Nucleus accumbens (tissue), 56 donors: ENCODE measurements around the gene ALOX5.
"Not testable (repeated sequence)": the region's sequence is repeated elsewhere in the genome, so short reads cannot be mapped to it uniquely, and the experiment has no call there.

Source experiments
- DNase-seq, 56 donors: peaks; one replicate each; lab custom pipeline; 2025; lab: John Stamatoyannopoulos, UW

Gene ALOX5

GRCh38 chr10:45457487-45457886 is 83.5 kb downstream of the ALOX5 start:
- DNase-seq = no peak

- no peak for DNase-seq
Observed at GRCh38 chr10:45460235-45460878, 86.3 kb downstream of the ALOX5 start.

GRCh38 chr10:45461034-45461433 is 87.0 kb downstream of the ALOX5 start:
- DNase-seq = no peak

- no peak for DNase-seq
Observed at GRCh38 chr10:45463244-45464116, 89.5 kb downstream of the ALOX5 start.

- DNase-seq = peak in 48 of 56 donors; percentile 14 to 87 (median 56)
Observed at GRCh38 chr10:45464958-45465567, 91.0 kb downstream of the ALOX5 start.

GRCh38 chr10:45466784-45467183 is 92.8 kb downstream of the ALOX5 start:
- no peak for DNase-seq

GRCh38 chr10:45468079-45468478 is 94.1 kb downstream of the ALOX5 start:
- no peak for DNase-seq

- no peak for DNase-seq
Observed at GRCh38 chr10:45470098-45471012, 96.3 kb downstream of the ALOX5 start.

- no peak for DNase-seq
Observed at GRCh38 chr10:45471059-45471458, 97.0 kb downstream of the ALOX5 start.

- DNase-seq = no peak
Observed at GRCh38 chr10:45471531-45472310, 97.7 kb downstream of the ALOX5 start.

GRCh38 chr10:45473126-45473525 is 99.1 kb downstream of the ALOX5 start:
- peak in 1 of 56 donors; percentile 12 for DNase-seq

- DNase-seq = no peak
Observed at GRCh38 chr10:45476559-45476958, 102.5 kb downstream of the ALOX5 start.

- DNase-seq = no peak
Observed at GRCh38 chr10:45480294-45480693, 106.3 kb downstream of the ALOX5 start.

- not testable (repeated sequence) for DNase-seq
Observed at GRCh38 chr10:45481100-45481499, 107.1 kb downstream of the ALOX5 start.

GRCh38 chr10:45483002-45483401 is 109.0 kb downstream of the ALOX5 start:
- no peak for DNase-seq

GRCh38 chr10:45487735-45488134 is 113.7 kb downstream of the ALOX5 start:
- no peak for DNase-seq

- DNase-seq = no peak
Observed at GRCh38 chr10:45488365-45488764, 114.3 kb downstream of the ALOX5 start.

GRCh38 chr10:45490277-45490676 is 116.3 kb downstream of the ALOX5 start:
- no peak for DNase-seq

- no peak for DNase-seq
Observed at GRCh38 chr10:45491061-45491460, 117.0 kb downstream of the ALOX5 start.
